ENCODE measurements around the gene GAREM2.

GRCh38 chr2:26165403-26165802 is 7.5 kb upstream of the GAREM2 start:
- TF ChIP-seq POLR2A (IDR thresholded peaks at IDR 0.05), result no peak
- no peak for TF ChIP-seq CTCF (IDR thresholded peaks at IDR 0.05)
- no peak for TF ChIP-seq POLR2AphosphoS5 (IDR thresholded peaks at IDR 0.05)
